ENCODE measurements around the gene CNTNAP5.

CNTNAP5 gene

DNA sequence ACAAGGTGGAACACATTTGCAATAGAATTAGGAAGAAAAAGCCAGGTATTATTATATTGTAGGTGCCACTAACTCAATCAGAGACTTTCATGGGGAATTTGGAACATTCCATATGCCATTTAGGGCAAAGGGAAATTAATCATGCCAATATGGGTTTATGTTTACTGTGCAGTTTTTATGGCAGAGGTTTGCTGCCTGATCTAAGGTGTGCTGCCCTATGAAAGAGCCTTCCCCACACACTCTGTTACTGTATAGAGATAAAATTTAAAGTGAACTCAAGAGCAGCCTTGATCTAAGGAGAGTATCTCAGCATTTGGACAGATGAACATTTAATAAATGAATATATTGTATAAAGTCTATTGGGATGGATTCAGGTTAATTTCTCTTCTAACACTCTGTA, 771.6 kb downstream of the CNTNAP5 start:
- TF ChIP-seq NFRKB (IDR thresholded peaks at IDR 0.05), result no peak
- TF ChIP-seq ARNT (IDR thresholded peaks at IDR 0.05), result no peak
- TF ChIP-seq CTBP1 (IDR thresholded peaks at IDR 0.05; ENCODE audit: borderline replicate concordance), result no peak
- no peak for TF ChIP-seq ZNF384 (IDR thresholded peaks at IDR 0.05)
- no peak for TF ChIP-seq HDGF (IDR thresholded peaks at IDR 0.05; ENCODE audit: borderline replicate concordance)
- TF ChIP-seq, protein P1, sequence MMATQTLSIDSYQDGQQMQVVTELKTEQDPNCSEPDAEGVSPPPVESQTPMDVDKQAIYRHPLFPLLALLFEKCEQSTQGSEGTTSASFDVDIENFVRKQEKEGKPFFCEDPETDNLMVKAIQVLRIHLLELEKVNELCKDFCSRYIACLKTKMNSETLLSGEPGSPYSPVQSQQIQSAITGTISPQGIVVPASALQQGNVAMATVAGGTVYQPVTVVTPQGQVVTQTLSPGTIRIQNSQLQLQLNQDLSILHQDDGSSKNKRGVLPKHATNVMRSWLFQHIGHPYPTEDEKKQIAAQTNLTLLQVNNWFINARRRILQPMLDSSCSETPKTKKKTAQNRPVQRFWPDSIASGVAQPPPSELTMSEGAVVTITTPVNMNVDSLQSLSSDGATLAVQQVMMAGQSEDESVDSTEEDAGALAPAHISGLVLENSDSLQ (IDR thresholded peaks at IDR 0.05), result no peak
- TF ChIP-seq BHLHE40 (IDR thresholded peaks at IDR 0.05; ENCODE audit: borderline replicate concordance), result no peak
- no peak for TF ChIP-seq LEF1 (IDR thresholded peaks at IDR 0.05; ENCODE audit: borderline replicate concordance)
- no peak for TF ChIP-seq SUZ12 (IDR thresholded peaks at IDR 0.05)
- no peak for TF ChIP-seq TARDBP (IDR thresholded peaks at IDR 0.05)
- no peak for TF ChIP-seq ELF4 (IDR thresholded peaks at IDR 0.05)
- no peak for TF ChIP-seq L3MBTL2 (conservative IDR thresholded peaks at IDR 0.05)
- no peak for TF ChIP-seq FOXM1 (IDR thresholded peaks at IDR 0.05; ENCODE audit: borderline replicate concordance)
- no peak for DNase-seq (ENCODE audit: extremely low spot score)
- POLR2A ChIA-PET, result no interaction called here
- CTCF ChIA-PET, result no interaction called here

DNA sequence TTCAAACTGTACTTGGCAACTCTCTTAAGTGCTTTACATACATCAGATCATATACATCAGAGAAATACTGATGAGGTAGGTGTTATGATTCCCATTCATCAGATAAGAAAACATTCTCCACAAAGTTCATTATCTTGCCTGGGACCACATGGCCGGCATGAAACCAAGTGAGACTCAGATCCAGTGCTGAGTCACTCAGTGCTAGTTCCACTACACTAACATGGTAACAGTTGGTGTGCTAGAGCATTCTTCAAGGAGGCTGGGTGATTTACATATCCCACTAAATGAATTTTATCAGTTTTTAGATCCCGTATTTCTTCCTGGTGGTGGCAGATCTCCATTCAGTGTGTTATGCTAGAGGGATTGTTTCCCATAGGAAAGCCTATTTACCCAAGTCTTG, 772.0 kb downstream of the CNTNAP5 start:
- CTCF ChIA-PET, result no interaction called here
- POLR2A ChIA-PET, result no interaction called here
- DNase-seq (ENCODE audit: extremely low spot score), result no peak
- TF ChIP-seq L3MBTL2 (conservative IDR thresholded peaks at IDR 0.05) (no peak), SP1 (IDR thresholded peaks at IDR 0.05) (no peak), ELF4 (IDR thresholded peaks at IDR 0.05) (no peak), ZNF384 (IDR thresholded peaks at IDR 0.05) (no peak), SUZ12 (IDR thresholded peaks at IDR 0.05) (no peak), ARNT (IDR thresholded peaks at IDR 0.05) (no peak), HDGF (IDR thresholded peaks at IDR 0.05; ENCODE audit: borderline replicate concordance) (no peak)
- TF ChIP-seq, protein P1 (IDR thresholded peaks at IDR 0.05), result no peak

DNA sequence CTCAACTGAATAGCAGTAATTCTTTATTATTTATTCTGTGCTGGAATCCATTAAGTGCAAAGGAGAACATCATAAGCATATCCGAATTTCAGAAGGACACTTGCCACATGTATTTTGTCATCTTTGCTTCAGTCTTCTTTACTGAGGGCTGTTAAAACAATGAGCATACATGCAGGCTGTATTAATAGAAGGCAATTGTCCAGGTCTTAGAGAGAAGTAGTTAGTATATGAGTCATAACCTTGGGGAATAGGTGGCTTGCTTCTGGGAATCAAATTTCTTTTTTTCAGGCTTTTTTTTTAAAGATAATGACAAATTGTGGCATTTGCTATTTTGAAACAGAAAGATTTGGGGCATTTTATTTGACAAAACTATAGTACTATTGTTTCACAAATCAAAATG, 773.5 kb downstream of the CNTNAP5 start:
- TF ChIP-seq HDGF (IDR thresholded peaks at IDR 0.05; ENCODE audit: borderline replicate concordance) (no peak), TARDBP (IDR thresholded peaks at IDR 0.05) (no peak), FOXM1 (IDR thresholded peaks at IDR 0.05; ENCODE audit: borderline replicate concordance) (no peak), L3MBTL2 (conservative IDR thresholded peaks at IDR 0.05) (no peak), CTBP1 (IDR thresholded peaks at IDR 0.05; ENCODE audit: borderline replicate concordance) (no peak), BHLHE40 (IDR thresholded peaks at IDR 0.05; ENCODE audit: borderline replicate concordance) (no peak), ZNF384 (IDR thresholded peaks at IDR 0.05) (no peak)
- TF ChIP-seq, protein P1 (IDR thresholded peaks at IDR 0.05), result no peak
- CTCF ChIA-PET, result no interaction called here
- no peak for DNase-seq (ENCODE audit: extremely low spot score)
- POLR2A ChIA-PET, result no interaction called here

DNA sequence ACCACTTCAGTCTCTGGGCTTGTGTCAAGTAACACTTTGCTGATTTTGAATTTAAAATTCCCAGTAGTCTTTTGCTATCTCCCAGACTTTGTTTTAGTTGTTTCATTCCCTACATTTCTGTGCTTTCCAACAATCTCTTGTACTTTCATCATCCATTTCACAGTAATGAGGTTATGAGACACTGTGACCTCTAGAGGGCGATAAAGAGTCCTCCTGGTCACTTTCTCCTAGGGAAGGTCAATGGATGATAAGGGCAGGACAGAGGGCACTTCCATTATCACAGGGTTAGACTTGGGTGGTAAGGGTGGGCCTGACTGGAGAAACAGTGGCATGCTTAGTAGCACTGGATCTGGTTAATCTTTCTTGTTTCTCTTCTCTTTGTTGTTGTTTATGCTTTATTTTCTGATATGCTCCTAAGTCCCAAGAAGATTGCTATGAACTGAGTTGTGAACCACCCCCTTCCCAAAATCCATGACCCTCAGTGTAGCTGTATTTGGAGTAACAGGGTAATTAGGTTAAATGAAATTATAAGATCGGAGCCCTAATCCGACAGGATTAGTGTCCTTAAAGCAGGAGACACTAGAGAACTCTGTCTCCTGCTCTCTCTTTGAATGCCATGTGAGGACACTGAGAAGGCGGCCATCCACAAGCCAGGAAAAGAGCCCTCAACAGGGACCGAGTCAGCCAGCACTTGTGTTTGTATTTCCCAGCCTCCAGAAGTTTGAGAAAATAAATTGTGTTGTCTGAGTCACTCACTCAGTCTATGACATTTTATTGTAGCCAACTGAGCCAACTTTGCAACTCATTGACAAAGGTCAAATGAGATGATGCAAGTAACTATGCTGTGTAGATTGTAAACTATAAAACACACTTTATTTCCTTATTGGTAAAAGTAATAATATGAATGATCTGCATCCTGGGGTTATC, 779.2 kb downstream of the CNTNAP5 start:
- CTCF ChIA-PET, result no interaction called here
- TF ChIP-seq SUZ12 (IDR thresholded peaks at IDR 0.05), result no peak
- DNase-seq (ENCODE audit: extremely low spot score), result peak; percentile 40
- POLR2A ChIA-PET, result no interaction called here

DNA sequence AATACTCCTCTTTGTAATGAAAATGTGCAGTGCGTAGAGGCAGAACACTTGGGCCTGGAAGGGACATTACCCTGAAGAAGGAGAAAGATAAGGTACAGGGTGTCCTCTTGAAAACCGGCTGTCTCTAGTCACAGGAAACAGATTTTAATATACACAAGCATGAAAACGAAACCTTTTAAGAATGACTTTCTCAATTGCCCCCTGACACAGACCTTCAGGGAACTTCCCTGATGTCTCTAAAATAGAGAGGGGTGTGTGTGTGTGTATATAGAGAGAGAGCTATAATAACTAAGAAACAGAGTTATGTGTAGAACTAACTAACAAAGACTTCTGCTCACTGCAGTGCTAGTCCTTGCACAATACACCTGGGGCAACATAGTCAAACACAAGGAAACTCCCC, 780.0 kb downstream of the CNTNAP5 start:
- ChIA-PET POLR2A (no interaction called here), CTCF (no interaction called here)
- DNase-seq (ENCODE audit: extremely low spot score), result no peak
- TF ChIP-seq, protein P1 (IDR thresholded peaks at IDR 0.05), result no peak
- TF ChIP-seq HDGF (IDR thresholded peaks at IDR 0.05; ENCODE audit: borderline replicate concordance), result no peak
- no peak for TF ChIP-seq FOXA1 (IDR thresholded peaks at IDR 0.05)
- no peak for TF ChIP-seq ZNF384 (IDR thresholded peaks at IDR 0.05)

DNA sequence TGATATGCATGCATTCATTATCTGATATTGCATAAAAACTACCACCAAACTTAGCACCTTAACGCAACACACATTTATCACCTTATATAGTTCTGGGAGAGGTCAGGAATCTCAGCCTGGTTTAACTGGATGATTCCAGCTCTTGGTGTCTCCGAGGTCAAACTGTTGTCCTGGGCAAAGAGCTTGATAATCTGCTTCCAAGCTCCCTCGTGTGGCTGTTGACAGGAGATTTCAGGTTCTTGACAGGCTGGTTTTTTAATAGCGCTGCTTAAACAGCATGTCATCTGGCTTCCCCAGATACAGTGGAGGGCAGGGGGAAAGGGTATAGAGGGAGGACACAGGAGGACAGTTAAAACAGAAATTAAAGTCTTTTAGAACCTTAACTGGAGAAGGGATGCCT, 785.0 kb downstream of the CNTNAP5 start:
- TF ChIP-seq ZNF384 (IDR thresholded peaks at IDR 0.05) (no peak), FOXM1 (IDR thresholded peaks at IDR 0.05; ENCODE audit: borderline replicate concordance) (no peak), LEF1 (IDR thresholded peaks at IDR 0.05; ENCODE audit: borderline replicate concordance) (no peak), ELF4 (IDR thresholded peaks at IDR 0.05) (no peak), SUZ12 (IDR thresholded peaks at IDR 0.05) (no peak), CTBP1 (IDR thresholded peaks at IDR 0.05; ENCODE audit: borderline replicate concordance) (no peak), FOXA1 (IDR thresholded peaks at IDR 0.05) (no peak), L3MBTL2 (conservative IDR thresholded peaks at IDR 0.05) (no peak), ARNT (IDR thresholded peaks at IDR 0.05) (no peak), NFRKB (IDR thresholded peaks at IDR 0.05) (no peak), SP1 (IDR thresholded peaks at IDR 0.05) (no peak), BHLHE40 (IDR thresholded peaks at IDR 0.05; ENCODE audit: borderline replicate concordance) (no peak), HDGF (IDR thresholded peaks at IDR 0.05; ENCODE audit: borderline replicate concordance) (no peak), TARDBP (IDR thresholded peaks at IDR 0.05) (no peak), FOXK2 (IDR thresholded peaks at IDR 0.05) (no peak)
- TF ChIP-seq, protein P1 (IDR thresholded peaks at IDR 0.05), result no peak
- POLR2A ChIA-PET, result no interaction called here
- CTCF ChIA-PET, result no interaction called here
- DNase-seq (ENCODE audit: extremely low spot score), result no peak

All from HEK293T (cell line).